Ishikawa (cell line): ENCODE data around the gene BRD3.

ENCODE experiments used
- CEBPB ChIP-seq: IDR thresholded peaks from 2 replicates; pipeline ENCODE4 v1.6.1; 2012
- CREB1 ChIP-seq: IDR thresholded peaks from 2 replicates; pipeline ENCODE4 v1.6.1; 2012; ENCODE audit warnings: low read depth
- EGR1 ChIP-seq: IDR thresholded peaks from 2 replicates; pipeline ENCODE4 v1.6.1; 2012
- EP300 ChIP-seq: IDR thresholded peaks from 2 replicates; pipeline ENCODE4 v1.6.1; 2012; ENCODE audit warnings: borderline replicate concordance
- FOXM1 ChIP-seq: IDR thresholded peaks from 2 replicates; pipeline ENCODE4 v1.6.1; 2012; ENCODE audit warnings: low read depth, borderline replicate concordance
- MAX ChIP-seq: IDR thresholded peaks from 2 replicates; pipeline ENCODE4 v1.6.1; 2012
- NFIC ChIP-seq: IDR thresholded peaks from 2 replicates; pipeline ENCODE4 v1.6.1; 2012
- RAD21 ChIP-seq: IDR thresholded peaks from 2 replicates; pipeline ENCODE4 v1.6.1; 2012; ENCODE audit warnings: low read depth
- REST ChIP-seq: IDR thresholded peaks from 2 replicates; pipeline ENCODE4 v1.6.1; 2012; ENCODE audit warnings: low read depth, mild to moderate bottlenecking
- TAF1 ChIP-seq: IDR thresholded peaks from 2 replicates; pipeline ENCODE4 v1.6.1; 2012; ENCODE audit warnings: low read depth, mild to moderate bottlenecking
- TCF12 ChIP-seq: IDR thresholded peaks from 2 replicates; pipeline ENCODE4 v1.6.1; 2012; ENCODE audit warnings: low read depth
- TEAD4 ChIP-seq: IDR thresholded peaks from 2 replicates; pipeline ENCODE4 v1.6.1; 2012
- USF1 ChIP-seq: IDR thresholded peaks from 2 replicates; pipeline ENCODE4 v1.6.1; 2012
- YY1 ChIP-seq: IDR thresholded peaks from 2 replicates; pipeline ENCODE4 v1.6.1; 2012; ENCODE audit warnings: low read depth
- ZBTB7A ChIP-seq: IDR thresholded peaks from 2 replicates; pipeline ENCODE4 v1.6.1; 2012; ENCODE audit warnings: low read depth

Gene BRD3

DNA sequence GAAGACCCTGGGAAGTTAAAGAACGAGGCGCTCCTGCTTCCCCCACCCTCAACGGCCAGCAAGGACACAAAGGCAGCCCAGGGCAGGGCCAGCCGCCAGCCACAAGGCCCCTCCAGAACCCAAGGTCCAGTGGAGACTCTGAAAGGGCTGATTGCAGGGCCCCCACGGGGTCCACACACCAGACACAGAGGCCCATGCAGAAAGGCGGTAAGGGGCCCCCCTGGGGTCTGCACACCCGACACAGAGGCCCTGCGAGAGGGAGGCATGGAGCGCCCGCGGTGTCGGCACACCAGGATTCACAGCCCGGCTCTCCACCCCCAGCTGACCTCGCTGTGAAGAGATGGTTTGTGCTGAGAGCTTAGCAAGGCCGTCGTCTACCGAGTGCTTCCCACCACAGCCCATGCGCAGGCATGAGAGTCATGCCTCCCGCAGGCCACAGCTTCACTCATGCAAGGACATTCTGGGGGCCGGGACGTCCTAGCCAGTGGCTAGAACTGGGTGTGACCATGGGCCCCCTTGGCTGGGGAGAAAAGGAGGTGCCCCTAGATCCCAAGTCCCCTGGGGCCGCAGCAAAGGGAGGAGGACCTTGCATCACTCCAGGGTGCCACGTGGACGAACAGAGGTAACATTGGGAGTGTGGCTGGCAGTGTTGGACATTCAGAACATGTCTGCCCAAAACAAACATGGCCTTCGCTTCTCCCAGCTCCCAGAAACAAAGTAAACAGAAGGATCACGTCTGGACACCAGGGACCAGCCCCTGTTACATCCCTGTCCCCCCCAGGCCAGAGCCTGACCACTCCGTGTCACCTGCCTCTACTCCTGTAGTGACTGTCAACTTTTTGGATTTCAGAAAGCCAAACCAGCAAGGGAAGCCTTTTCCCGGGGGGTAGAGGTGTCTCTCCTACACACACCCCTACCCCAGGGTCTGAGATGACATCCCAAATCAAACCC is 9.8 kb downstream of the BRD3 start:
- no peak for TF ChIP-seq NFIC

- TF ChIP-seq YY1 (no peak), REST (no peak), EP300 (no peak), TEAD4 (no peak), RAD21 (no peak), NFIC (no peak), CEBPB (no peak)
Measured at GRCh38 chr9:134057307-134057657, 10.5 kb downstream of the BRD3 start.

DNA sequence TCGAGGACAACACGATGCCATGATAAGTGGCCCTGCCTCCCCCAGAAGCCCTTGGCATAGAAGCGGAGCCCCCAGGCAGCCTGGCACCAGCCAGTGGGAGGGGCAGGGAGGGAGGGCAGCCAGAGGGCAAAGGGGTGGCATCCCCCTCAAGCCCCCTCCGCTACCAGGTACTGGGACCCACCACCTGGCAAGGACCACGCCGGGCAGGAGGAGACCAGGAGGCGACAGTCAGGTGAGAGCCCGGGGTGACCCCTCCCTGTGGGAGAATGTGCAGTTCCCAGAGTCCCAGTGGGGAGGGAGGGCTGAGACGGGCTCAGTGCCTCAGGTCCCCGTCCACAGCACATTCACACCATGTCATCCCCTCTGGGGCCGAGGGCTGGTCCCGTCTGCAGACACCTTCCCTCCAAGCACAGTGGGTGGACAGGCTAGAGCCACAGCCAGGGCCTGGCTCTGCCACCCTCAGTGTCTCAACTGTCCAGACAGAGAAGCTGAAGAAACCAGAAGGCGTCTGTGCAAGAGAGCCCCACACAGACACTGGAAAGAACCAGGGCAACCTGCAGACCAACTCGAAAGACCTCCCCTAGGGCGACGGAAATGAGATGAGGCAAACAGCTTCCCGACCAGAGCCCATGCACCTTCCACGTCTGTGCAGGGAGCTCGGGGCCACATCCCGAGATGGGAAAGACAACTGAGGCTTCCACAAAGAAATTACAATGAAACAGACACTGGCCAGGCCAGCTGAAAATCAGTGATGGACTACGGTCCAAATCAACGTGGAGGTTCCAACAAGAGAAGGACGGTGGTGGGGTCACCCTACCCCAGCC is 11.1 kb downstream of the BRD3 start:
- no peak for TF ChIP-seq MAX
- TF ChIP-seq EGR1, result no peak
- no peak for TF ChIP-seq USF1
- TF ChIP-seq TCF12, result no peak
- no peak for TF ChIP-seq YY1
- no peak for TF ChIP-seq NFIC
- no peak for TF ChIP-seq EP300
- TF ChIP-seq TAF1, result no peak
- TF ChIP-seq CEBPB, result no peak

GRCh38 chr9:134055981-134056461 is 11.8 kb downstream of the BRD3 start:
- TF ChIP-seq EGR1 (no peak), FOXM1 (no peak)

DNA sequence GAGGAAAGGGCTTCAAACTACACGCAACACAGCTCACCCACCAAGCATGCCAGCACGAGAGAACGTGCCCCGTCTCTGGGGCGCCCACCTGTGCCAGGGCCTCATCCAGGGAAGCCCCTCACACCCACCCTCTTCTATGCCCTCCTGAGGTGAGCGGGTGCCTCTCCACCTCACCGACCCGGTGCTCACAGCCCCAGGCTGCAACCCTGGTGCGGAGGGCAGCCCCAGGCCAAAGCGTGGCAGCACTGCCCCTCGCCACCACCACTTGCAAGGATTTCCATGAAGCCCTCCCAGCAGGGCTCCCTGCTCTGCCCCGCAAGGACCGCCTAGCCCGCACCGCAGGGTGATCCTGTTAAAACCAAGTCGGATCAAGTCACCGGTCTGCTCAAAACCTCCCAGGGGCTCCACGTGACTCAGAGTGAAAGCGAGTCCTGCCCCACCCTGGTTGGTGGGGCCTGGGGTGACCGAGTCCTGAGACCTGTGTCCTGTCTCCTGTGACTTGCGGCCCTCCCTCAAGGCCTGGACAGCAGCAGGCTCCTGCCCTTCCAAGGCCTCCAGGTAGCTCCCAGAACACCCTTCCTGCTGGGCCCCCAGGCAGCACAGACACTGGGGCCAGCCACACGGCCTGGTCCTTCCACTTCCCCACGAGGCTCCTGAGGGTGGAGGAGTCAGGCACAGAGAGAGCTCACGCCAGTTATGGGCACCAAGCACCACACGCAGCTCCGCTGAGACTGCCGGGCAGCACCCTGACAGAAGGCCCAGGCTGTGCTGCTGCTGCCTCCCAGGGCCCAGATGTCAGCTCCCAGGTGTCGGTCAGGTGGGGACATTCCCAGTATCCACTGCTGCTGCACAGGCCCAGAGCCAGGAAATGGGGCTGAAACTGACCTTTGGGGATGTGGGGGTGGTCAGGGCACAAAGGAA is 12.7 kb downstream of the BRD3 start:
- no peak for TF ChIP-seq TCF12
- TF ChIP-seq TAF1, result no peak
- TF ChIP-seq NFIC, result no peak
- TF ChIP-seq CREB1, result no peak
- TF ChIP-seq CEBPB, result no peak
- TF ChIP-seq FOXM1, result no peak
- TF ChIP-seq USF1, result no peak

- TF ChIP-seq TEAD4, result no peak
- TF ChIP-seq RAD21, result no peak
- TF ChIP-seq EGR1, result no peak
- TF ChIP-seq NFIC, result no peak
- no peak for TF ChIP-seq TCF12
- no peak for TF ChIP-seq USF1
- no peak for TF ChIP-seq TAF1
- TF ChIP-seq FOXM1, result no peak
- TF ChIP-seq MAX, result no peak
- no peak for TF ChIP-seq YY1
- no peak for TF ChIP-seq CEBPB
- TF ChIP-seq ZBTB7A, result no peak
- TF ChIP-seq EP300, result no peak
- no peak for TF ChIP-seq CREB1
- TF ChIP-seq REST, result no peak
Measured at GRCh38 chr9:134053941-134054761, 13.7 kb downstream of the BRD3 start.
